Stimulated activated CD4-positive, alpha-beta T cell treated with anti-CD3 and anti-CD28 coated beads, Interleukin-12 subunit alpha, Interleukin-12 subunit beta, amount 100 ng/mL, for 4 hours (primary cell): ENCODE measurements around the gene GPS2.
A peak's percentile ranks its signal among the peaks of the same experiment; 100 is the strongest.
"Not testable (repeated sequence)": the region's sequence is repeated elsewhere in the genome, so short reads cannot be mapped to it uniquely, and the experiment has no call there.

Experiments
- DNase-seq: peaks from one replicate; pipeline ENCODE4 v3.0.0-alpha.2; 2020

GPS2 gene

GRCh38 chr17:7336240-7337175 lies 21.3 kb upstream of the GPS2 start, which contains the start of gene ACAP1:
Gene ACAP1, plus strand, starts transcription at chr17:7336529. Its CDS starts 206 bp downstream, at chr17:7336735.
- DNase-seq: peak; percentile 82

DNA sequence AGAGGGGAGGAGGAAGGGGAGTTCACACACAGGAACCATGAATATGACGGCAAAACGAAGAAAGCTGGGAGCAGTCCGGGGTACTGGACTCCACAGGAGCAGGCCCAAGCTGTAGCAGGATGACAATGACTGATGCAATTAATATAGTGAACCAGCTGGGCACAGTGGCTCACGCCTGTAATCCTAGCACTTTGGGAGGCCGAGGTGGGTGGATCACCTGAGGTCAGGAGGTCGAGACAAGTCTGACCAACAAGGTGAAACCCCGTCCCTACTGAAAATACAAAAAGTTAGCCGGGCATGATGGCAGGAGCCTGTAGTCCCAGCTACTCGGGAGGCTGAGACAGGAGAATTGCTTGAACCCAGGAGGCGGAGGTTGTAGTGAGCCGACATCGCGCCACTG lies 20.6 kb upstream of the GPS2 start:
- not testable (repeated sequence) for DNase-seq

GRCh38 chr17:7334938-7335538 lies 19.9 kb upstream of the GPS2 start:
- DNase-seq: no peak

GRCh38 chr17:7332600-7333069 lies 17.5 kb upstream of the GPS2 start:
- not testable (repeated sequence) for DNase-seq

DNA sequence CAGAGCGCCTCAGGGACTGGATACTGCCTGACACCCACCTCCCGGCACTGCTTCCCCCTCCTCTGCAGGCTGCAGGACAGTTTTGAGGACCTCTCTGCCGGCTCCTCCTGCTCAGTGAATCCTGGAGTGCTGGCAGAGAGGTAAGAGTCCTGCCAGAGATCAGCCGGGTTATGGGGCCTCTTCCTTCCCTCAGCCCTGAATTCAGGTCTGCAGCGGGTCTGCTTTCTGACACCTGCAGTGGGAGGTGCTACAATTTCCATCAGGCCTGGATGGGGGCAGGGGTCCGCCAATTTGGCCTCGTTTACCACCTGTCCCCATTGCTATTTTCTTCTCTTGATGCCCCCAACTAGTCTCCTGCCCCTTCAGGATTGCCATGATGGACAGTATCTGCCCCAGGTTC lies 17.0 kb upstream of the GPS2 start:
- no peak for DNase-seq

GRCh38 chr17:7330638-7331015 lies 15.5 kb upstream of the GPS2 start:
- no peak for DNase-seq

GRCh38 chr17:7329997-7330637 lies 15.0 kb upstream of the GPS2 start:
- peak; percentile 75 for DNase-seq

GRCh38 chr17:7329374-7329996 lies 14.3 kb upstream of the GPS2 start:
- DNase-seq: peak; percentile 91

DNA sequence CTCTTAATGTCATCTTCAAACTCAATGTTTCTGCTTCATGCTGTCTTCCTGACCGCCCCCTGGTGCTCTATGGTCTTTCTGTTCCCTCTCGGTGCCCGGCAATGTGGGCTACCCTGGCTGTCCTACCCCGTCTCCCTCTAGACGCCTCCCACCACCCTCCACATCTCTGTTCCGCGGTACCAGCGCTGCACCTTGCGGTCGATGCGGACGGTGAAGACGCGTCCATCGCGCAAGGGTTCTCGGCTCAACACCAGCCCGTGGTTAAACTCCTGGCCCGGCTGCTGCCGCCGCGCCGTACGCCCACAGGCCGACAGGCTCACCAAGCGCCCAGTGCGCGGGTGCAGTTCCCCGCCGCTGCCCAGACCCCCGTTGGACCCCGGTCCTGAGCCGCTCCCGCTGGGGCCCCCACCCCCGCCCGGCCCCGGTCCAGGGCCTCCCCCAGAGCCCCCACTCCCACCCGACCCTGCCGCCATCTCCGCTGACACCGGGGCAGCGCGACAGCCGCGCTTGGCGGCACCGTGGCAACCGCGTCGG lies 13.7 kb upstream of the GPS2 start, which contains the start of gene NEURL4:
TSS of gene NEURL4 (minus strand) at position 496 of the 534 bp plus-strand sequence. CDS start at position 473, 23 bp downstream.
- DNase-seq: no peak

GRCh38 chr17:7328009-7328408 lies 12.8 kb upstream of the GPS2 start:
- DNase-seq: no peak

- DNase-seq: no peak
These were observed 12.3 kb upstream of the GPS2 start for GRCh38 chr17:7327501-7327900.

DNA sequence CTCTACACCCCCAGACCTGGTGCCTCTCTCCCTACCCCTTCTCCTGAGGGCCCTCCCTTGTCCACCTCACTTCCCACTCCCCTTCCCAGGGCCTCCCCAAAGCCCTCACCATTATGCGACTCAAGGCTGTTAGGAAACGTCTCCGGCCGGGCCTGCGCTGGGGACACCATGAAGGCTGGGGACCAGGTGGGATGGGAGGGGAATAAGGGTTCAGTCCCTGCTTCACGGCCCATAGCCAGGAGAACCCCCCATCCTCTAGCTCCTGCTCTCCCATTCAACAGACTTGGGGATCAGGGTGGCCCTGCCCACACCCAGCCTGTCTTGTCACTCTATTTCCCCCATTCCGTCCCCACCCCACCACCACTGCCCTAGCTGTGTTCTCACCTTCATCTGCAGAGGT lies 11.9 kb upstream of the GPS2 start:
- DNase-seq: no peak

- no peak for DNase-seq
These were observed 11.0 kb upstream of the GPS2 start for GRCh38 chr17:7326186-7326585.

GRCh38 chr17:7325031-7325528 lies 9.9 kb upstream of the GPS2 start:
- DNase-seq: no peak

- DNase-seq: no peak
These were observed 9.2 kb upstream of the GPS2 start for GRCh38 chr17:7324438-7324779.

- peak; percentile 62 for DNase-seq
These were observed 8.7 kb upstream of the GPS2 start for GRCh38 chr17:7323731-7324437.

DNA sequence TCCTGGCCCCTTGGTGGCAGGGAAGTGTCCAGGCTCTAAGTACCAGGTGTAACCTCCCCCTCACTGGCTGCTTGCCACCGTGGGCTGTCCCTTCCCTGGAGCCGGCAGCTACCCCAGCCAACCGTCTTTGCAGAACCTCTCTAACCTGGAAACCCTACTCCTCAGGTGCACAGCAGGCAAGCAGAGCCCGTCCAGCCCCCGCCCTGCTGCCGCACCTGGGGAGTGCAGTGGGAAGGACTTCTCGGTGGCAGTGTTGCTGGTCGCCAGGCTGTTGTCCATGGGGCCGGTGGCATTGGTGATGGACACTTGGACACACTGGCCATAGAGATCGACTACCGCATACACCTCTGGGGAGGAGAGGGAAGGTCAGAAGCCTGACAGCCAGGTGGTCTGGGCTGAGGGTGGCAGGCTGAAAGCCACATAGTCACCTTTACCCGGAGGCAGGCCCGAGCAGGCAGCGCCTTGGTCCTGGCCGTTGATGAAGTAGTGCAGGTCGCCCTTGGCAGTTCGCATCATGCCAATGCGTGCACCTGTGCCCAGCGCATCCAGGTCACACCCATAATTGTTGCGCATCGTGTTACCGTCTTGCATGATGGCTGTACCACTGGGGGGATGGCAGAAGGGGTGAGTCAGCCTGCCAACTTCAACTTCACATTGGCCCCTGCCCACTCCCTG lies 7.5 kb upstream of the GPS2 start:
- no peak for DNase-seq

DNA sequence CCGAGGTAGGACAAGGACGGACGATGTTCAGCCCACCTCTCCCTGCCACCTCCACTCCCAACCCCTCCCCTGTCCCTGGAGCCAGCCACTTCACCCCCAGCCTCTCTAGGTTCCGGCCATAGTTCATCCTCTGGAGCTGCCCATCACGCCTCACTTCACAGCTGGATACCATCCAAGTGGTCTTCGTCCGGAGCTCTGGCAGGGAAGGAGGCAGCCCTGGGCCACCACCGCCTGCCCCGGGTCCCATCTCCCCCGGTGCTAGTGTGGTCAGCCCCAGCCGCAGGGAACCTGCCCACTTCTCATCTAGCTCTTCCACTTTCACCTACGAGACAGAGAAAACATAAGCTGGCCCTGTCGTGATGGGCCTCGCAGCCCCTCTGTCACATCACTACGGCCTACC lies 6.3 kb upstream of the GPS2 start:
- DNase-seq: no peak

GRCh38 chr17:7318121-7318860 lies 3.1 kb upstream of the GPS2 start:
- no peak for DNase-seq

GRCh38 chr17:7317161-7317803 lies 2.1 kb upstream of the GPS2 start:
- DNase-seq: no peak
